ENCODE measurements around the gene DNAJB6.

DNA sequence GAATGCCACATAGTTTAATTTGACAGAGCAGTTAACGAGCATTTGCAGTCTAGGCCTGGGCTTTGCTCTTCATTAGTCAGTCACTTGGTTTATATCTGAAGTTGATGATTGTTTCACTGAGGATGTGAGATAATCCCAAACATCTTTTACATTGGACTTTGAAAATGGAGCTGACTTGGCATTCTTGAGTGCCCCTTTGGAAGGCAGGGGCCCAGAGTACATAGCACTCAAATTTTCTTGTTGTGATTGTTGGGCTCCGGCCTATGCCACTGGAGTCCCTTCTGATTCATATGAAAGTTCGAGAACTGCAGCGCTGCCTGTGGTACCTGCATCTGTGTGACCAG lies 21.9 kb downstream of the DNAJB6 start:
- TF ChIP-seq GATA2 (IDR thresholded peaks at IDR 0.05; ENCODE audit: low read depth, low read length), result no peak
- no peak for TF ChIP-seq GATA3 (IDR thresholded peaks at IDR 0.05; ENCODE audit: low read depth, low read length)
